Neuron (in vitro differentiated cells): ENCODE results near the gene EIF4G2.
A peak's percentile ranks its signal among the peaks of the same experiment; 100 is the strongest.

Source experiments
- H2AFZ ChIP-seq: one replicate; pipeline ENCODE4 v1.6.1; 2013; ENCODE audit warnings: low read depth, mild to moderate bottlenecking, inconsistent platforms, low read length, moderate library complexity
- H3K27me3 ChIP-seq: one replicate; pipeline ENCODE4 v1.6.1; 2013; ENCODE audit warnings: low read length; ENCODE audit not compliant: insufficient read depth
- H3K36me3 ChIP-seq: one replicate; pipeline ENCODE4 v1.6.1; 2013; ENCODE audit warnings: low read length; ENCODE audit not compliant: insufficient read depth
- H3K4me1 ChIP-seq: one replicate; pipeline ENCODE4 v1.6.1; 2013; ENCODE audit warnings: low read length; ENCODE audit not compliant: insufficient read depth
- H3K4me3 ChIP-seq: 2 replicates; pipeline ENCODE4 v1.5.1; 2013; ENCODE audit warnings: mild to moderate bottlenecking, low read length, moderate library complexity
- H3K9me3 ChIP-seq: one replicate; pipeline ENCODE4 v1.6.1; 2013; ENCODE audit warnings: low read length

EIF4G2 gene

DNA sequence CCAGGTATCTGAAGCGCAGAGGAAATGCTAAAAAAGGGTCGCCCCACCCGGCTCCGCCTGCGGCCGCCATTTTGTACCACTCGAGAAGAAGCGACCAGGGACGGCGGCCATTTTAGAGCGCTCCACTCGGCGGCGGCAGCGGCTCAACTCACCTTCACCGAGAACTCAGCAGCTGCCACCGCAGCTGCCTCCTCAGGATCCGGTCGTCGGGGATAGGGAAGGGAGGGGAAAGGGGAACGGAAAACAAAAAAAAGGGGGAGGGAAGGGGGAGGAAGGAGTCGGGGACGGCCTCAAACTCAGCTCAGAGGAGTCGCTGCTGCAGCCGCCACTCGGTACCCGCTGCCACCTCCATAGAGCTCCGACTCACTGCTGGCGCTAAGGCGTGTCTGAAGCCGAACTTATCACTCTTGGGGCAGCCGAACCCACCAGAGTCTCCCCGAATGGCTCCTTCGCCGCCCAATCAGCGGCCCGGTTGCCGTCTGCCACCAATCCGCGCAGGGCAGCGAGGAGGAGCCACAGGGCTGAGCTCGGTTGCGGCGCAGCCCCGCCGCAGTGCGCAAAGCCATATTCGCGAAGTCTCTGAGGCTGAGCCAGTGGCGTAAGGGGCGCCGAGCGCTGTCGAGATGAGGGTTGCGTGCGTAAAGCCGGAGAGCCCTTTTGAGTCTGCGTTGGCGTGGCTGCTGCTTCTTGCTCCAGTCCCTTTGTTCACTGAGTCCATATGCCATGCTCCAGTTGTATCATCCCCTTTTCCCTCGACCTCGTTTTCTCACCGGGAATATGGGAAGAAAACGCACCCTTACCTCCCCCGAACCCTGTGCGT, at the start of gene EIF4G2:
EIF4G2 (minus strand) TSS at position 374 of the 820 bp plus-strand sequence.
- no peaks in the 10 kb centered on the region for H3K27me3 ChIP-seq
- peaks cover 20% of the 10 kb centered on the region for H3K4me1 ChIP-seq
- H3K36me3 ChIP-seq, result peaks cover 37% of the 10 kb centered on the region
- peak within 1 kb of the TSS; percentile 4 for H2AFZ ChIP-seq
- H3K4me3 ChIP-seq, result peak within 1 kb of the TSS; percentile 97
- H3K9me3 ChIP-seq, result no peaks in the 10 kb centered on the region

DNA sequence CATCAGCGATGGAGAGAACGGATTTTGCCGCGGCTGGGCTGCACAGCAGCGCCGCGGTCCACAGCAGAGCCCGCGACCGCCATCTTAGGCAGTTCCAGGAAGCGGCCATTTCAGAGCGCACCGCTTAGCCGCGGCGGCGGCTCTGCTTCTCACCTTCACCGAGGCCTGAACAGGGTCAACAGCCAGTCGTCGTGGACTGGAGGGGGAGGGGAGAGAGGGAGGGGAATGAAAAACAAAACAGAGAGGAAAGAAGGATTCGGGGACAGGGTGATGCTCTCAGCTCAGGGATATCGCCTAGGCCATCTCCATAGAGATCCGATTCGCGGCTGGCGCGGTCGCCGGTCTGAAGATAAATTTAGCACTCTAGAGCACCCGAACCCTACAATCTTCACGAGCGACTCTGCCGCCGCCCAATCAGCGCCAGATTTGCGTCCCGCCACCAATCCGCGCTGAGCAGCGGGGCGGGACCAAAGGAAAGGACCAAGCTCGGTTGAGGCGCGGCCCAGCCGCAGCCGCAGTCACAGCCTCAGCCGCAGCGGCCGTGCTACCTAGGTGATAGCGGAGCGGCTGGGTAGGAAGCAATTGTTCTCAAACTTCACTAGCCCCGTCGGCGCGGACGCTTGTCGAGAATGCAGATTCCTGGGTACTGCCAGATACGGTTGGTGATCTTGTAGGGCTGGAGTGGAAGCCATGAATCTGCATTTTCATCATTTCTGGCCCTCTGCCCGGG, 49.1 kb upstream of the EIF4G2 start, which contains the start of gene ZBED5:
ZBED5 (minus strand) TSS at position 345 of the 730 bp plus-strand sequence. CDS start 3,108 bp downstream, outside the sequence.
- H3K9me3 ChIP-seq, result no peaks in the 10 kb centered on the region
- no peaks in the 10 kb centered on the region for H3K27me3 ChIP-seq
- H3K4me3 ChIP-seq, result peak within 1 kb of the TSS; percentile 93

DNA sequence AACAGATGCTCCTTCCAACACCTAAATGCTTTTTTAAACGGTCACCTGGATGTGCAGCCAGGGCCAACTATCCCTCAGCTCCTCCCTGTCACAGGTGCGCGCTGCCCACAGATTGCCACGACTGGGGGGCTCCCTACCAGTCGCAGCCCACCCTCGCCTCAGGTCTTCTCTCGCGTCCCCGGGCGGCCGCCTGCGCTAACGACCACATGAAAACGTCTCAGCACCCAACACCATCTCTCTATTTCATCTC, 48.7 kb upstream of the EIF4G2 start:
- peaks cover 13% of the 10 kb centered on the region for H3K4me1 ChIP-seq
- H2AFZ ChIP-seq, result no peak overlapping the region
- no peaks in the 10 kb centered on the region for H3K9me3 ChIP-seq
- H3K4me3 ChIP-seq, result peak overlapping the region; percentile 93
- no peaks in the 10 kb centered on the region for H3K27me3 ChIP-seq
- H3K36me3 ChIP-seq, result peaks cover 36% of the 10 kb centered on the region

More for the DNA sequence above, 49.1 kb upstream of the EIF4G2 start, which contains the start of gene ZBED5:
- Histone ChIP-seq H3K4me1 (peaks cover 13% of the 10 kb centered on the region), H3K36me3 (peaks cover 31% of the 10 kb centered on the region), H2AFZ (peak within 1 kb of the TSS; percentile 29)

DNA sequence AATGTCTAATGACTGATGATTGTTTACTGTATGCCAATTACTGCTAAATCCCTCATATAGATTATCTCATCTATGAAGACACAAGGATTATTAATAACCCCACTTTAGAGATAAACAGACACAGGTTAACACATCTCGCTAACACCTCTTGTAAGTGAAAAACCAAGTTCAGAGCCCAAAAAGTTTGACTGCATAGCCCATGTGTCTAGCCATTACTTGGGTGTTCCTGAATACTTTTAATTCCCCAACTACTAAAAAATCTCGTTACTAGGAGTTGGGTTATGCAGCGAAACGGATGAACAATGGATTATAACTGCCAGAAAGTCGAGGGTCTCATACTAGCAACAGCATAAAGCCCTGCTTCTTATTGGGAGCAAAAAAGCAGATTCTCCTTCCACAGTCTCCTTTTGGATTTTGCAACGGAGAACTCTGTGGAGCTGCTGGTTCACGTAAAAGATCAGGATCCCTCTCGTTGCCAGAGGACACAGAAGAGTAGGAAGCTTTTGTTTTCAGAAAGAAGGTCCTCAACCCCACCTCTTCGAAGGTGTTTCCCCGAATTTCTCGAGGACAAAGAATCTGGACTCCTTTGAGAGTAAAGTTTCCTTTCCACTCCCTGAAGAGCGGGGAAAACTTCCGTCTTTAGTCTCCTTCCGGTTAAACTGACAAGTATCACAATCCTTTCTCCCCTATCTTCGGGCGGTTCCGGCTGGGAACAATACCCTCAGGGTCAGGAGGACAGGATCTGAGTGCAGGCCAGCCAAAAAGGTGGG, 48.1 kb upstream of the EIF4G2 start:
- no peak overlapping the region for H2AFZ ChIP-seq
- no peaks in the 10 kb centered on the region for H3K9me3 ChIP-seq

DNA sequence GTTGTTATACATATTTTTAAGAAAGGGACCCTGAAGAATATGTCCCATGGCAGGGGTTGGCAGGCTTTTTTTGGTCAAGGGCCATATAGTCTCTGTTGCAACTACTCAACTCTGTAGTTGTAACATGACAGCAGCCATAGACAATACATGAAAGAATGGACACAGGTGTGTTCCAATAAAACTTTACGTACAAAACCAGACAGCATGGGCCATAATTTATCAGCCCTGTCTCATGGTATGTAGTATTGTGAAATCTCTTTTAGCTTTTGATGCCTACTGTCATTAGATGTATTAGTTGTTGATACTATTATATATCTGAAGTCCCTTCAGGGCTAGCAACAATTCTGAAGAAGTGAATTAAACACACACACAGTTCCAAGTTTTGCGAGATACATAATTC, 46.6 kb upstream of the EIF4G2 start:
- H3K4me1 ChIP-seq, result peaks cover 13% of the 10 kb centered on the region
- no peak overlapping the region for H3K4me3 ChIP-seq

More for the DNA sequence above, 48.1 kb upstream of the EIF4G2 start:
- peaks cover 41% of the 10 kb centered on the region for H3K36me3 ChIP-seq
- no peaks in the 10 kb centered on the region for H3K27me3 ChIP-seq
- peak overlapping the region; percentile 93 for H3K4me3 ChIP-seq
- H3K4me1 ChIP-seq, result peaks cover 13% of the 10 kb centered on the region

DNA sequence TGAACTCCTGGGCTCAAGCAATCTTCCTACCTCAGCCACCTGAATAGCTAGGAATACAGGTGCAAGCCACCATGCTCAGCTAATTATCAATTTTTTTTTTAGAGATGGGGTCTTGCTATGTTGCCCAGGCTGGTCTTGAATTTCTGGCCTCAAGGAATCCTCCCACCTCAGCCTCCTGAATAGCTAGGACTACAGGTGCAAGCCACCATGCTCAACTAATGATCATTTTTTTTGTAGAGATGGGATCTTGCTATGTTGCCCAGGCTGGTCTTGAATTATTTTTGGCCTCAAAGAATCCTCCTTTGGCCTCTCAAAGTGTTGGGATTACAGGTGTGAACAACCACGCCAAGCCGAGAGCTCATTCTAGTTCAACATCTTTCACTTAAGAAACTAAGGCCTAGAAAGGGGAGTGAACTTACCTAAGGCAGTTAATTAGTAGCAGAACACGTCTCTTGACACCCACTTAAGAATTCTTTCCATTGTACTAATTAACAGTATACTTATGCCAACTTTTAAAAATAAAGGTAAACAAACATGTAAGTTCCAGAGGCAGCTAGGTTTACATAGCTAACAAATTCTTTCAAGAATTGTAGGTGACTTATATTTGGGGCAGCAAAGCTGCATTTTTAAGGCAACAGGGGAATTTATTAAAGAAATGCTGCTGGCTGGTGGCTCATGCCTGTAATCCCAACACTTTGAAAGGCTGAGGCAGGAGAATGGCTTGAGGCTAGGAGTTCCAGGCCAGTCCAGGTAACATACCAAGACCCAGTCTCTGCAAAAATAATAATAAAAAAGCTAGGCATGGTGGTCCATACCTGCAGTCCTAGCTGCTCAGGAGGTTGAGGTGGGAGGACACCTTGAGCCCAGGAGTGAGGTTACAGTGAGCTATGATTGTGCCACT, 39.5 kb upstream of the EIF4G2 start:
- no peaks in the 10 kb centered on the region for H3K9me3 ChIP-seq
- no peak overlapping the region for H2AFZ ChIP-seq
- no peak overlapping the region for H3K4me3 ChIP-seq
- peaks cover 19% of the 10 kb centered on the region for H3K36me3 ChIP-seq
- H3K4me1 ChIP-seq, result no peaks in the 10 kb centered on the region
- H3K27me3 ChIP-seq, result no peaks in the 10 kb centered on the region

More for the DNA sequence above, 46.6 kb upstream of the EIF4G2 start:
- peaks cover 46% of the 10 kb centered on the region for H3K36me3 ChIP-seq
- no peak overlapping the region for H2AFZ ChIP-seq
- no peaks in the 10 kb centered on the region for H3K27me3 ChIP-seq
- no peaks in the 10 kb centered on the region for H3K9me3 ChIP-seq

DNA sequence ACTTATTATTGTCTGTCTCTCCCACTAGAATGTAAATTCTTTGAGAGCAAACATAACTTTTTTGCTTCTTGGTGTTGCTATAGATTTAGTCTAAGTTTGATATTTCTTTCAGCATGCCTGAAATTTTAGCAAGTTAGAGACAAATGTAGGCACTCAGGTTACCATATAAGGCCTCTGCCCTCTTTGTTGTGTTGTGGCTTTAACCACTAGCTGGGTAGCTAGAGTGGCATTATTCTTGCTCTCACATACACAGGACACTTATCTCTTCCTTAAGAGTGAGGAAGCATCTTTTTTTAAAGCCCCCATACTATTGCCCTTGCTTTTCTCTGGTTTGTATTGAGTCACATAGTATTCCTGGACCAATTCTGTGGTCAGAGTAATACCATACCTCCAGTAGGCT, 37.9 kb upstream of the EIF4G2 start:
- H3K36me3 ChIP-seq, result peaks cover 4% of the 10 kb centered on the region
- H3K4me3 ChIP-seq, result no peak overlapping the region
- H3K4me1 ChIP-seq, result no peaks in the 10 kb centered on the region
- no peak overlapping the region for H2AFZ ChIP-seq
- no peaks in the 10 kb centered on the region for H3K27me3 ChIP-seq
- H3K9me3 ChIP-seq, result no peaks in the 10 kb centered on the region

DNA sequence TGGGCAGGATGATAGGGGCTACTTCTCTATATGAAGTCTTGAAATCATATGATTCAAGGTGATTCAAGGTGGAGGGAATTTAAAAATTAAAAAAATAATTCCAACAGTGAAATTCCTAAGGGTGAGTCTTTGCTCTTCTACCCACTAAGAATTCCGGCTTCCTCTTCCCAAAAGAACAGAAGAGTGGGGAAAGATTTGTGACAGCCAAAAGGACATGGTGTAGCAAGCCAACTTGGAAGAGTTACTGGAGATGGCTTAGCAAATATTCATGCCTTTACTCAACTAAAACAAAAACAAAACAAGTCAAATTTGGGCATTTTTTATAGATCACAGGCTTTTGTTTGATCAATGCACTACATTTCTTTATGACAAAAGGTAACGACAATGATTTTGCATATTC, 36.9 kb upstream of the EIF4G2 start:
- H3K4me1 ChIP-seq, result no peaks in the 10 kb centered on the region
- H3K4me3 ChIP-seq, result no peak overlapping the region
- no peaks in the 10 kb centered on the region for H3K36me3 ChIP-seq
- H2AFZ ChIP-seq, result no peak overlapping the region
- no peaks in the 10 kb centered on the region for H3K27me3 ChIP-seq
- no peaks in the 10 kb centered on the region for H3K9me3 ChIP-seq

DNA sequence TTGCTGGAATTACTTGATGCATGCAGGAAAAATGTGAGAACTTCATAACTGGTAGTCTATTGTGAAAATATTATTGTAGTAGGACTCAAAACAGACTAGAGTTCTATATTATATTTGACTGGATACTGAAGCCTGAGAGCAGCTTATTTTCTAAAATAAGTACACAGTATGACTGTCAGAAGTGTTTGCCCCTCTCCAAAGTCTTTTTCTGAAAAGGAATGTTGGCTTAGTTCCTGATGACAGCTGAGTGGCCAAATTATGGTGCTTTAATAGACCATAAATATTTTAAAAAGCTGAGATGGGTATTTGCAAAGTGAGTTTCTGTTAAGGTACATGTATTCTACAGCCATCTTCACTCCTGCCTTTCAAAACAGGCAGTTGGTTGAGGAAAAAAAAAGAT, 36.1 kb upstream of the EIF4G2 start:
- Histone ChIP-seq H3K4me3 (no peak overlapping the region), H3K36me3 (no peaks in the 10 kb centered on the region), H2AFZ (no peak overlapping the region), H3K9me3 (no peaks in the 10 kb centered on the region), H3K27me3 (no peaks in the 10 kb centered on the region), H3K4me1 (no peaks in the 10 kb centered on the region)

DNA sequence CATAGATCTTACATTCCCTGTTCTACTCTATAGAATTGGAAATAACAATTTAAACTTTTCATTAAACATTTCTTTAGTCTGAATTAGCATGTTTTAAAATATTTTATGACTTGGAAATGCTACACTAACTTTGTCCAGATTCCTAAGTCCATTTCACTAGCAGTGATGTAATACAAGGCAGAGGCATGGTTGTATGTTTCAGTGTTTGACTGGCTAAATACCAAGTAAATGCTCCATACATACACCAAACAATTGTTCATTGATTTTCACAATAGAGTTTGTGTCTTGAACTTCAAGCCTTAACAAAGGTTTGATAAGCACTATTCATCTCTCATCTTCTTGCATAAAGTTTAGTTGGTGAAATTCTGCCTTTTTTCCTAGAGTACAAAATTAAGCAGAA, 35.6 kb upstream of the EIF4G2 start:
- Histone ChIP-seq H3K4me3 (no peak overlapping the region), H3K4me1 (no peaks in the 10 kb centered on the region), H3K36me3 (no peaks in the 10 kb centered on the region), H3K9me3 (no peaks in the 10 kb centered on the region), H2AFZ (no peak overlapping the region), H3K27me3 (no peaks in the 10 kb centered on the region)

DNA sequence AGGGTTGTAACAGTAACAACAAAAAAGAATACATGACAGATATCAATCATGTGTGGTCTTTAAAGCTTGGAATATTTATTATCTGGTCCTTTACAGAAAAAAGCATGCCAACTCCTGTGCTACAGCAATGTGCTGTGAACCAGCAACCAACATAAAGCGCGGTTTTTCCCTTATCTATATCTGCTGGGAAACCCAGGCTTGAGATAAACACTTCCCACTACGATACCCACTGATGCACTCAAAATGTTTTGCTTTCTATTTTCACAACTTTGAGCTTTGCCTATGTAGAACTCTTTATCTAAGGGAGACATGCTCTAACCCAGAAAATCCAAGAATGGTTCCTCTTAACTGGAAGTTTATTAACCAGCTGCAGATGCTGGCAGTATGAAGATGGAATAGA, 30.2 kb upstream of the EIF4G2 start:
- H3K36me3 ChIP-seq, result no peaks in the 10 kb centered on the region

DNA sequence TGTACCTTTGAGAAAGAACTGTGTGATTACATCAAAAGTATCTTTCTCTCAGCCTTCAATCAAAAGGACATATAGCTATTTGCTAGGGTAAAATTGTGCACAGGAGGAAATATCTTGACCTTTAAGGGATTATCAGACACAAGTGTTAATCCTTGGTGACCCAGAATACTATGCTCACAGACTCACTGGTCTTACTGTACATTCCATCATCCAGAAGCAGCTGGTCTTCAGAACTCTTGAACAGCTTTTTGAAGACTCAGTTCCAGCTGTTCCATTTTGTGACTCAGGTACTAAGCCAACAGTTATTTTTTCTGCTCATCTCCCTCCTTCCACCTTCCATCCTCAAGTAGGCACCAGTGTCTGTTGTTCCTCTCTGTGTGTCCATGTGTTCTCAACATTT, 29.4 kb upstream of the EIF4G2 start:
- Histone ChIP-seq H3K9me3 (no peaks in the 10 kb centered on the region), H3K27me3 (no peaks in the 10 kb centered on the region), H2AFZ (no peak overlapping the region), H3K4me3 (no peak overlapping the region), H3K36me3 (no peaks in the 10 kb centered on the region), H3K4me1 (no peaks in the 10 kb centered on the region)

More for the DNA sequence above, 30.2 kb upstream of the EIF4G2 start:
- no peak overlapping the region for H3K4me3 ChIP-seq
- H3K9me3 ChIP-seq, result no peaks in the 10 kb centered on the region
- H3K4me1 ChIP-seq, result no peaks in the 10 kb centered on the region
- no peak overlapping the region for H2AFZ ChIP-seq
- no peaks in the 10 kb centered on the region for H3K27me3 ChIP-seq
